Measurements from ENCODE around the gene MAPKAPK2.

DNA sequence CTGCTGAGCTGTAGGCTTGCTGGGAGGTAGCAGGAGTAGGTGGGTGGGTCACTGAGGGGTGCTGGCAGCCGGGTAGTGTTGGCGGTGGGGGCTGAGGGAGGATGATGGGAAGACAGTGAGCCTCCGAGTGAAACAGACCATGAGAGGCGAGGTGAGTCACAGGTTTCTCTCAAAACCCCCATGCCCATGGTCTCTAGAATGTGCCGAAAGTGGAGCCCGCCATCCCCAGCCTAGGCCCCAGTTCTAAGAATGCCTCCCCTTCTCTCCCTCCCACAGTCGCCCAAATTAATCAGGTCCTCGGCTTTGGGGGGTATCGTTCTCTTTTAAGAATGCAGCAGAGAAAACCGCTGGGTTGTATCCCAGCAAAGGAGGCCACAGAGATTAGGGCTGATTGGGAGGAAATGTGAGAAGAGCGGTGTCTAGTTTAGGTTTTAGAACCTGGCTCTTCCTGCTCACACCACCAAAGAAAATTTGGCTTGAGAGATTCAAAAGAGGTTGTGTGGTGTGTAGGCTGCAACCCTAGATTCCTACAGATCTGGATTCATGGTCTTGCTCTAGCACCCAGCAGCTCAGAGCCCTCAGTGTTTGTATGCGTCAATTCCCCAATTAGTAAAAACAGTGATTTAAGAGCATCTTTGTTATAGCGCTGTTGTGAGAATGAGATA, 58.1 kb downstream of the MAPKAPK2 start:
- TF ChIP-seq, protein P1, sequence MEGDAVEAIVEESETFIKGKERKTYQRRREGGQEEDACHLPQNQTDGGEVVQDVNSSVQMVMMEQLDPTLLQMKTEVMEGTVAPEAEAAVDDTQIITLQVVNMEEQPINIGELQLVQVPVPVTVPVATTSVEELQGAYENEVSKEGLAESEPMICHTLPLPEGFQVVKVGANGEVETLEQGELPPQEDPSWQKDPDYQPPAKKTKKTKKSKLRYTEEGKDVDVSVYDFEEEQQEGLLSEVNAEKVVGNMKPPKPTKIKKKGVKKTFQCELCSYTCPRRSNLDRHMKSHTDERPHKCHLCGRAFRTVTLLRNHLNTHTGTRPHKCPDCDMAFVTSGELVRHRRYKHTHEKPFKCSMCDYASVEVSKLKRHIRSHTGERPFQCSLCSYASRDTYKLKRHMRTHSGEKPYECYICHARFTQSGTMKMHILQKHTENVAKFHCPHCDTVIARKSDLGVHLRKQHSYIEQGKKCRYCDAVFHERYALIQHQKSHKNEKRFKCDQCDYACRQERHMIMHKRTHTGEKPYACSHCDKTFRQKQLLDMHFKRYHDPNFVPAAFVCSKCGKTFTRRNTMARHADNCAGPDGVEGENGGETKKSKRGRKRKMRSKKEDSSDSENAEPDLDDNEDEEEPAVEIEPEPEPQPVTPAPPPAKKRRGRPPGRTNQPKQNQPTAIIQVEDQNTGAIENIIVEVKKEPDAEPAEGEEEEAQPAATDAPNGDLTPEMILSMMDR (optimal IDR thresholded peaks at IDR 0.05 in 1 of 3, IDR thresholded peaks at IDR 0.05 in 1 of 3, conservative IDR thresholded peaks at IDR 0.05 in 1 of 3; ENCODE audit: extremely low read depth in 1 of 3, insufficient read depth in 2 of 3, low read length in 3 of 3): no peak
- TF ChIP-seq EZH2 (IDR thresholded peaks at IDR 0.05; ENCODE audit: low read length): no peak
